GM12892 (cell line): ENCODE measurements around the gene ZC2HC1B.

Source experiments
- POLR2A ChIP-seq: IDR thresholded peaks from 2 replicates; pipeline ENCODE4 v1.6.1; 2011; ENCODE audit warnings: low read depth, low read length, control low read depth
- POLR2AphosphoS5 ChIP-seq: IDR thresholded peaks from 2 replicates; pipeline ENCODE4 v1.6.1; 2011; ENCODE audit warnings: low read depth, low read length, control low read depth
- TAF1 ChIP-seq: IDR thresholded peaks from 2 replicates; pipeline ENCODE4 v1.6.1; 2011; ENCODE audit warnings: low read depth, mild to moderate bottlenecking, control low read depth, low read length, borderline replicate concordance

DNA sequence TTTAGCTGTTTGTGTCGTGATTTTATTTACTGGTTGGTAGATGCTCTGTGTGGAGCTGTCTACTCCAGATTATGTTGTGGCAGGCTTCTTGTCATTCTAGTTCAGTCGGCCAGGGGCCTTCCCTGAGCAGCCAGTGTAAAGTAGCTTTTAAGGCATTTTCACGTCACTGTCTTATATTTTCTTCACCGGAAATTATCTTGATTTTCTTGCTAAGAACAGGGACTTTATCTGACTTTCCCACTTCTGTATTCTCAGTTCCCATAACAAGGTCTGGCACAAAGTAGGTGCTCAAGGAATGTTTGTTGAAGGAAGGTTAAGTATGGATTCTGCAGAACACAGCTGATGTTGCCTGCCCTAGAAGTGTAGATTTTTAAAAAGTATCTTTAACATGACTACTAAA is 20.3 kb upstream of the ZC2HC1B start:
- TF ChIP-seq POLR2AphosphoS5 (no peak), TAF1 (no peak), POLR2A (no peak)
